Endodermal cell (in vitro differentiated cells): ENCODE data around the gene CACNA2D4. TPM values are rescaled to one million over a fixed set of nuclear protein-coding genes. Genes with fewer than 3 reads are reported as not detected.

Experiments used
- DNase-seq: peaks from one replicate; pipeline ENCODE4 v3.0.0-alpha.2; 2017
- H3K27ac ChIP-seq: 2 replicates; pipeline ENCODE4 v1.5.1; 2013; ENCODE audit warnings: mild to moderate bottlenecking, low read depth, low read length, moderate library complexity
- H3K27me3 ChIP-seq: 2 replicates; pipeline ENCODE4 v1.6.1; 2013; ENCODE audit warnings: mild to moderate bottlenecking, low read length, moderate library complexity; ENCODE audit not compliant: insufficient read depth, control insufficient read depth, poor library complexity, severe bottlenecking
- H3K36me3 ChIP-seq: 2 replicates; pipeline ENCODE4 v1.7.0; 2013; ENCODE audit warnings: mild to moderate bottlenecking, low read length, moderate library complexity; ENCODE audit not compliant: control insufficient read depth, insufficient read depth
- H3K4me1 ChIP-seq: one replicate; pipeline ENCODE4 v1.7.0; 2013; ENCODE audit warnings: low read length; ENCODE audit not compliant: control insufficient read depth, insufficient read depth
- H3K4me3 ChIP-seq: 2 replicates; pipeline ENCODE4 v1.5.1; 2013; ENCODE audit warnings: mild to moderate bottlenecking, low read length, moderate library complexity
- H3K9ac ChIP-seq: 2 replicates; pipeline ENCODE4 v1.6.1; 2013; ENCODE audit warnings: mild to moderate bottlenecking, low read length, moderate library complexity; ENCODE audit not compliant: poor library complexity, severe bottlenecking; ENCODE audit errors: extremely low read depth
- H3K9me3 ChIP-seq: 2 replicates; pipeline ENCODE4 v1.6.1; 2013; ENCODE audit warnings: mild to moderate bottlenecking, low read length, moderate library complexity; ENCODE audit not compliant: control insufficient read depth
- H3K27ac Mint-ChIP-seq: 2 replicates; pipeline ENCODE4 v1.8.0; 2020; ENCODE audit warnings: mixed read lengths
- H3K27me3 Mint-ChIP-seq: 2 replicates; pipeline ENCODE4 v1.8.0; 2021; ENCODE audit warnings: mild to moderate bottlenecking, mixed read lengths; ENCODE audit not compliant: insufficient read depth
- H3K36me3 Mint-ChIP-seq: 2 replicates; pipeline ENCODE4 v1.8.0; 2020; ENCODE audit warnings: low read depth, mixed read lengths
- H3K4me1 Mint-ChIP-seq: 2 replicates; pipeline ENCODE4 v1.8.0; 2020; ENCODE audit warnings: mixed read lengths
- H3K4me3 Mint-ChIP-seq: 2 replicates; pipeline ENCODE4 v1.8.0; 2020; ENCODE audit warnings: mild to moderate bottlenecking, moderate library complexity, mixed read lengths
- H3K9me3 Mint-ChIP-seq: 2 replicates; pipeline ENCODE4 v1.8.0; 2020; ENCODE audit warnings: mild to moderate bottlenecking, mixed read lengths
- WGBS, 2 experiments: methylation state at CpG; one replicate each; pipeline versions ENCODE4 v1.1.5 to v1.1.7; 2013; ENCODE audit warnings: missing lambda C conversion rate in 2 of 2, mixed read lengths in 1 of 2; ENCODE audit not compliant: insufficient coverage in 1 of 2, insufficient read length in 1 of 2; 5-methylcytosine and 5-hydroxymethylcytosine counted together
- total RNA-seq, 2 donors: library from RNA; stranded (reverse); fragmentation: NEBNext Ultra II Directional in 1 of 2; extraction: Animal tissue kit (Norgen Biotek cat#: 25700) in 1 of 2; gene quantifications; 2 replicates in 1 of 2; 3 replicates in 1 of 2; pipeline ENCODE4 v1.2.1, GENCODE V29; 2021
- TF ChIP-seq, protein P1 (sequence below): fragments of 200-600 bp; sonication (generic); conservative IDR thresholded peaks from 2 replicates; pipeline ENCODE4 v1.5.0; 2021; ENCODE audit warnings: antibody characterized with exemption, mild to moderate bottlenecking

Gene CACNA2D4
- total RNA-seq, 2 donors from 2014 or later, result 4.3 to 5.7 TPM

DNA sequence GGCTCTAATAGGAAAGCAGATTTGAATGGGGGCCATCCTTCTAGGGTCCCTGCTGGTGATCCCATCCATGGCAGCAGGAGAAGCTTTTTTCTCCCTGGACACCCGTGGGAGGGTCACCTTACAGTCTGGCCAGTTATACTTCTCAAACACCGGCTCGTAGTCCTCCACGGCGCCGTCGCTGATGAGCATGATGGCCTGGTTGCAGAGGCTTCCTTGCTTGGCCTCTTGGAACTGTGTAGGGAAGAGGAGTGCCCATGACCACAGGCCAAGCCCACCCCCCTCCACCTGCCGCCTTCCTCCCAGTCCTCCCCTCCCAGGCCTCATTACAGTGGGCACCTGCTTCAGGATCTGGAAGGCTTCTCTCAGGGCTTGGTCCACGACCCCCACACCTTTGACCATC is 33.8 kb downstream of the CACNA2D4 start:
- WGBS, 2 experiments, result 88% methylated on average over 7 to 8 of the region's 9 CpGs
- DNase-seq, result no peak
- Mint-ChIP-seq H3K9me3 (peaks cover 7% of the 10 kb centered on the region), H3K27me3 (peaks cover 6% of the 10 kb centered on the region), H3K4me1 (peaks cover 18% of the 10 kb centered on the region), H3K4me3 (no peak overlapping the region), H3K36me3 (no peaks in the 10 kb centered on the region), H3K27ac (no peak overlapping the region)
- Histone ChIP-seq H3K9me3 (no peaks in the 10 kb centered on the region), H3K4me3 (no peak overlapping the region), H3K9ac (no peak overlapping the region), H3K36me3 (no peaks in the 10 kb centered on the region), H3K27me3 (no peaks in the 10 kb centered on the region), H3K4me1 (no peaks in the 10 kb centered on the region), H3K27ac (no peak overlapping the region)
- TF ChIP-seq, protein P1, sequence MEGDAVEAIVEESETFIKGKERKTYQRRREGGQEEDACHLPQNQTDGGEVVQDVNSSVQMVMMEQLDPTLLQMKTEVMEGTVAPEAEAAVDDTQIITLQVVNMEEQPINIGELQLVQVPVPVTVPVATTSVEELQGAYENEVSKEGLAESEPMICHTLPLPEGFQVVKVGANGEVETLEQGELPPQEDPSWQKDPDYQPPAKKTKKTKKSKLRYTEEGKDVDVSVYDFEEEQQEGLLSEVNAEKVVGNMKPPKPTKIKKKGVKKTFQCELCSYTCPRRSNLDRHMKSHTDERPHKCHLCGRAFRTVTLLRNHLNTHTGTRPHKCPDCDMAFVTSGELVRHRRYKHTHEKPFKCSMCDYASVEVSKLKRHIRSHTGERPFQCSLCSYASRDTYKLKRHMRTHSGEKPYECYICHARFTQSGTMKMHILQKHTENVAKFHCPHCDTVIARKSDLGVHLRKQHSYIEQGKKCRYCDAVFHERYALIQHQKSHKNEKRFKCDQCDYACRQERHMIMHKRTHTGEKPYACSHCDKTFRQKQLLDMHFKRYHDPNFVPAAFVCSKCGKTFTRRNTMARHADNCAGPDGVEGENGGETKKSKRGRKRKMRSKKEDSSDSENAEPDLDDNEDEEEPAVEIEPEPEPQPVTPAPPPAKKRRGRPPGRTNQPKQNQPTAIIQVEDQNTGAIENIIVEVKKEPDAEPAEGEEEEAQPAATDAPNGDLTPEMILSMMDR, result no peak

DNA sequence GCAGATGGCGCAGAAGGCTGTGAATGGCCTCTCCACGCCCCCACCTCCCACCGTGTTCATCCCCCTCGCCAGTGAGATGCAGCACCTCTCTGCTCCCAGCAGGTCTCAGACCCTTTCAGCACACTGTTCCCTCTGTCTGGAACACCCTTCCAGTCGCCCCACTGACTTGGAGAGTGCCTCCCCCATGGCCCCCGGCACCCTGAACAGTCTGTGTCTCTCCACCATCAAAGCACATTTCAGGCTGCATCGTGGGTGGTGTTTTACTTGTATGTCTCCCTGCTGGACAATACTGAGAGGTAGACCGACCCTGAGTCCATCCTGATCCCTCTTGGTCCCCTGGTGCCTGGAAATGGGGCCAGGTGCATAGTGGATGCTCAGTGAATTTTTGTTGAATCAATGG is 34.9 kb downstream of the CACNA2D4 start:
- Mint-ChIP-seq H3K27ac (no peak overlapping the region), H3K27me3 (peaks cover 6% of the 10 kb centered on the region), H3K4me1 (peaks cover 18% of the 10 kb centered on the region)

DNA sequence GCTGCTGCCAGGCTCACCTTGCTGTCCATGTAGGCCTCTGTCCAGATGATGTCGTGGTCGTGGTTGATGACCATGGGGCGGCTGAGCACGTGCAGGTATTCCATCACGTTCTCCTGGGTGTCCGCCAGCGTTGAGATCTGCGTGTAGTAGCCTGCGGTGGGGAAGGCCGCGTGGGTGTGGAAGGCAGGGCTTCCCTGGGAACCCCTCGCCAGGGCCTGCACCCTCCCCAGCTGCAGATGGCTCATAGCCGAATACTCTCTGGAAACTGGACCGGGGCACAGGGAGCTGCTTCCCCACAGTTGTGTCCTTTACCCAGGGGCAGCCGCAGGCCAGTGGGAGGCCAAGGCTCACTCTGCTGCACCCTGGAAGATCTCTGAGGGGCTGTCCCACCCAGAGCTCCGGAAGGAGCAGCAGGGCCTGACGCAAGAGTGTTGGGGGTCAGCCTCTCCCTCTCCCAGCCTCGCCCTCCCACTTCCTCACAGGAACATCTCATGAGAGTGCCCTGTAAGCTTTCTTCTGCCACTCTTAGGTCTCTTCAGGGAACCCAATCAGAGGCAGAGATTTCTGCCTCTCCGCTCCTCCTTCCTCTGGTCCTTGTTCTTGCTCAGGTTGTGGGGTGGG is 35.5 kb downstream of the CACNA2D4 start:
- Mint-ChIP-seq H3K9me3 (peaks cover 2% of the 10 kb centered on the region), H3K27me3 (peaks cover 6% of the 10 kb centered on the region), H3K4me3 (no peak overlapping the region), H3K4me1 (peaks cover 18% of the 10 kb centered on the region), H3K27ac (no peak overlapping the region), H3K36me3 (no peaks in the 10 kb centered on the region)
- no peaks in the 10 kb centered on the region for H3K4me1 ChIP-seq
- TF ChIP-seq, protein P1, result no peak
- H3K9ac ChIP-seq, result no peak overlapping the region
- no peak overlapping the region for H3K4me3 ChIP-seq
- 93 to 99% methylated on average over 17 to 19 of the region's 19 CpGs for WGBS, 2 experiments
- DNase-seq, result peak; percentile 31
- no peak overlapping the region for H3K27ac ChIP-seq
- H3K36me3 ChIP-seq, result no peaks in the 10 kb centered on the region
- no peaks in the 10 kb centered on the region for H3K9me3 ChIP-seq
- H3K27me3 ChIP-seq, result no peaks in the 10 kb centered on the region

More for the DNA sequence above, 34.9 kb downstream of the CACNA2D4 start:
- H3K27me3 ChIP-seq, result no peaks in the 10 kb centered on the region
- H3K27ac ChIP-seq, result no peak overlapping the region
- Mint-ChIP-seq H3K4me3 (no peak overlapping the region), H3K9me3 (peaks cover 5% of the 10 kb centered on the region), H3K36me3 (no peaks in the 10 kb centered on the region)
- H3K36me3 ChIP-seq, result no peaks in the 10 kb centered on the region
- no peaks in the 10 kb centered on the region for H3K9me3 ChIP-seq
- no peak overlapping the region for H3K9ac ChIP-seq
- no peak for DNase-seq
- H3K4me3 ChIP-seq, result no peak overlapping the region
- WGBS, 2 experiments, result 87 to 91% methylated on average over 6 to 8 of the region's 8 CpGs
- TF ChIP-seq, protein P1, result no peak
- H3K4me1 ChIP-seq, result no peaks in the 10 kb centered on the region
